Nephron progenitor cell (in vitro differentiated cells): ENCODE data around the gene STRA6.

ENCODE experiments used
- DNase-seq: peaks from one replicate; pipeline ENCODE4 v3.0.0; 2021
- H3K27ac Mint-ChIP-seq: 2 replicates; pipeline ENCODE4 v1.8.0; 2021; ENCODE audit warnings: mild to moderate bottlenecking, moderate library complexity, mixed read lengths
- H3K27me3 Mint-ChIP-seq: 2 replicates; pipeline ENCODE4 v1.8.0; 2021; ENCODE audit warnings: mild to moderate bottlenecking, low read depth, mixed read lengths; ENCODE audit not compliant: poor library complexity
- H3K36me3 Mint-ChIP-seq: 2 replicates; pipeline ENCODE4 v1.8.0; 2021; ENCODE audit warnings: low read depth, mixed read lengths
- H3K4me1 Mint-ChIP-seq: 2 replicates; pipeline ENCODE4 v1.8.0; 2021; ENCODE audit warnings: mixed read lengths
- H3K4me3 Mint-ChIP-seq: 2 replicates; pipeline ENCODE4 v1.8.0; 2021; ENCODE audit warnings: mild to moderate bottlenecking, moderate library complexity, mixed read lengths
- H3K9me3 Mint-ChIP-seq: 2 replicates; pipeline ENCODE4 v1.8.0; 2021; ENCODE audit warnings: mild to moderate bottlenecking, moderate library complexity, mixed read lengths
- CTCF ChIP-seq: fragments of 200-600 bp; sonication (generic); IDR thresholded peaks from 2 replicates; pipeline ENCODE4 v1.5.0; 2021; ENCODE audit warnings: antibody characterized with exemption

The STRA6 gene

DNA sequence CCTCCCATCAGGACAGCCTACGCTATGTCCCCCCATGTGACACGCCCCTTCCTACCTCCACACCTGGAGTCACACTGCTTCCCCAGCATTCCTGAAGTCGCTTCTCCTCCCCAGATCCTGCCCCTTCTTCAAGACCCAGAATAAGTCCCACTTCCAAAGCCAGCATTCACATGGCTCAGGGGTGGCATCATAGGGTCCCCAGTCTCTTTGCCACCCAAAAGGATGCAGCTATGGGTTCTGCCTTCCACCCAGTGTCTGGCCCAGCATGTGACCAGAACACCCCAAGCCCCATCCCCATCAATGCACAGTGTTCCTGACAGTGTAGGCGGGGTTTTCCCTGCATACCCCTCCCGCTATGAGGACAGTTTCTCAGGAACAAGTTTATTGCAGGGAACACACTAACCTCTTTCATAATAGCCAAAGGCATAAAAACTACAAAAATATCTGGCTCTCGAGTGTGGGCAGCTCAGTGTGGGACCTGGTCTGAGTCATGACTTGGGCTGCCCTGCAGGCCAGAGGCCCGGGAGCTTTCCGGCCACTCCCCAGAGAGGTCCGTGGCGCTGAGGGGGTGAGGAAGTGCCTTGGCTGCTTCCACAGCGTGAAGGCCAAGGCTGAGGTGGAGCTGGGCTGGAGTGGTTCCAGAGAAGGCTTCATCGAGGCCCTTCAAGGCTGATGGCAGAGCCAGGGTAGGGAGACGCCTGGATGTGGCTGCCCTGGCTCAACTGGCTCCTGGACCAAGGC, 23.3 kb downstream of the STRA6 start:
- peaks cover 50% of the 10 kb centered on the region for H3K4me1 Mint-ChIP-seq
- no peak for DNase-seq
- peaks cover 7% of the 10 kb centered on the region for H3K36me3 Mint-ChIP-seq
- peaks cover 2% of the 10 kb centered on the region for H3K27me3 Mint-ChIP-seq
- no peaks in the 10 kb centered on the region for H3K9me3 Mint-ChIP-seq
- TF ChIP-seq CTCF = no peak
- no peak overlapping the region for H3K4me3 Mint-ChIP-seq
- peak overlapping the region; percentile 41 for H3K27ac Mint-ChIP-seq

DNA sequence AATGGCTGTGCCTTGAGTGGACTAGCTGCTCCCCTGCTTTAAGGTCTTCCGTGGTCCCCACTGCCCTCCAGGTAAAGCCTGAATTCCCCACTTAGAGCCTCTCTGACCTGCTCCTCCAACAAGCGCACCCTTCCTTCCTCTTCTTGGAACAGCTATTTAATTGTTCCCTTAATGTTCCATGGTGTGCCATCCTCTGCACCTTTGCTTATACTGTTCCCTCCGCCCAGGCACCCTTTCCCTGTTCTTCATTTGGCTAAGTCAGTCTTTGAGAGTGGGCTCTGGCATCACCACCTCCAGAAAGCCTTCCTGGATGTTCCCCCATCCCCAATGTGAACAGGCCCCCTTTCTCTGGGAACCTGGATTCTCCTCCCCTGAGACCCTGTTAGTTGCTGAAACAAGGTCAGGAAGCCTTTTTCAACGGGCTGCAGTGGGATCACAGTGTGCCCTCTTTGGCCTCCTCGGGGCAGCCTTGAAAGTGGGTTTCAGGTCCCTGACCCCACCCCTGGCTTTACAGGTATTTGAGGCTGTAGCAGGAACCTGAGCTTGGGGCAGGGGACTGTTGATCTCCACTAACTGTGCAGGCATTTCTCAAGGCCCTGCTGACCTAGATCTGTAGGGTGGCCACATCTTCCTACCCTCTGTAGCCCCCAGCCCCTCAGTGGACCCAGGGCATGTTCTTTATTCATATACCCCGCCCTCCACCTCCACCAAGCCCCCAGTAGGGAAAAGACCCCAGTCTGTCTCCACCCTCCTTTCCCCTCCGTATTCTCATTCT, 24.1 kb downstream of the STRA6 start:
- no peak for TF ChIP-seq CTCF
- H3K27me3 Mint-ChIP-seq = peaks cover 3% of the 10 kb centered on the region
- peak overlapping the region; percentile 41 for H3K27ac Mint-ChIP-seq
- no peak overlapping the region for H3K4me3 Mint-ChIP-seq
- H3K36me3 Mint-ChIP-seq = peaks cover 7% of the 10 kb centered on the region
- H3K9me3 Mint-ChIP-seq = no peaks in the 10 kb centered on the region
- peaks cover 58% of the 10 kb centered on the region for H3K4me1 Mint-ChIP-seq
- DNase-seq = no peak

DNA sequence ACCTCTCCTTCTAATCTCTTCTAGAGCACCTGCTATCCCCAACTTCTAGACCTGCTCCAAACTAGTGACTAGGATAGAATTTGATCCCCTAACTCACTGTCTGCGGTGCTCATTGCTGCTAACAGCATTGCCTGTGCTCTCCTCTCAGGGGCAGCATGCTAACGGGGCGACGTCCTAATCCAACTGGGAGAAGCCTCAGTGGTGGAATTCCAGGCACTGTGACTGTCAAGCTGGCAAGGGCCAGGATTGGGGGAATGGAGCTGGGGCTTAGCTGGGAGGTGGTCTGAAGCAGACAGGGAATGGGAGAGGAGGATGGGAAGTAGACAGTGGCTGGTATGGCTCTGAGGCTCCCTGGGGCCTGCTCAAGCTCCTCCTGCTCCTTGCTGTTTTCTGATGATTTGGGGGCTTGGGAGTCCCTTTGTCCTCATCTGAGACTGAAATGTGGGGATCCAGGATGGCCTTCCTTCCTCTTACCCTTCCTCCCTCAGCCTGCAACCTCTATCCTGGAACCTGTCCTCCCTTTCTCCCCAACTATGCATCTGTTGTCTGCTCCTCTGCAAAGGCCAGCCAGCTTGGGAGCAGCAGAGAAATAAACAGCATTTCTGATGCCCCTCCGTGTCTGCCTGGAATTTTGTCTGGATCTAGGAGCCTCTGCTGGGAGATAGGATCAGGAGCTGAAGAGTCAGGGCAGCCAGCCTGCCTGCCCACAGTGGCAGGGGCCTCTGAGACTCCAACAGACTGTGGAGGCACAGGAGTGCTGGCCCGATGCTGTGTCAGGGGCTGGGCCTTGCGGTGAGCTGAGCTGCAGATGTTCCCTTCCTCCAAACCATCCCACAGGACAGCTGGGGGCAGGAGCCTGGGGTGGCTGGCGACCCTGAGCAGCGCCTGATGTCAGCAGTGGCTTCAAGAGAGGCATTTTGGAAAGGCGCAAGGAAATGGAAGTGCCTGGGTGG, 26.0 kb downstream of the STRA6 start:
- peaks cover 6% of the 10 kb centered on the region for H3K27me3 Mint-ChIP-seq
- H3K36me3 Mint-ChIP-seq = no peaks in the 10 kb centered on the region
- H3K9me3 Mint-ChIP-seq = no peaks in the 10 kb centered on the region
- H3K4me1 Mint-ChIP-seq = peaks cover 77% of the 10 kb centered on the region
- H3K27ac Mint-ChIP-seq = peak overlapping the region; percentile 73
- H3K4me3 Mint-ChIP-seq = peak overlapping the region; percentile 3
- no peak for DNase-seq
- TF ChIP-seq CTCF = no peak

DNA sequence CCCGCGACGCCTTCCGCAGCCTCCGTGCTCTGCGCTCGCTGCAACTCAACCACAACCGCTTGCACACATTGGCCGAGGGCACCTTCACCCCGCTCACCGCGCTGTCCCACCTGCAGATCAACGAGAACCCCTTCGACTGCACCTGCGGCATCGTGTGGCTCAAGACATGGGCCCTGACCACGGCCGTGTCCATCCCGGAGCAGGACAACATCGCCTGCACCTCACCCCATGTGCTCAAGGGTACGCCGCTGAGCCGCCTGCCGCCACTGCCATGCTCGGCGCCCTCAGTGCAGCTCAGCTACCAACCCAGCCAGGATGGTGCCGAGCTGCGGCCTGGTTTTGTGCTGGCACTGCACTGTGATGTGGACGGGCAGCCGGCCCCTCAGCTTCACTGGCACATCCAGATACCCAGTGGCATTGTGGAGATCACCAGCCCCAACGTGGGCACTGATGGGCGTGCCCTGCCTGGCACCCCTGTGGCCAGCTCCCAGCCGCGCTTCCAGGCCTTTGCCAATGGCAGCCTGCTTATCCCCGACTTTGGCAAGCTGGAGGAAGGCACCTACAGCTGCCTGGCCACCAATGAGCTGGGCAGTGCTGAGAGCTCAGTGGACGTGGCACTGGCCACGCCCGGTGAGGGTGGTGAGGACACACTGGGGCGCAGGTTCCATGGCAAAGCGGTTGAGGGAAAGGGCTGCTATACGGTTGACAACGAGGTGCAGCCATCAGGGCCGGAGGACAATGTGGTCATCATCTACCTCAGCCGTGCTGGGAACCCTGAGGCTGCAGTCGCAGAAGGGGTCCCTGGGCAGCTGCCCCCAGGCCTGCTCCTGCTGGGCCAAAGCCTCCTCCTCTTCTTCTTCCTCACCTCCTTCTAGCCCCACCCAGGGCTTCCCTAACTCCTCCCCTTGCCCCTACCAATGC, 27.1 kb downstream of the STRA6 start:
- H3K27me3 Mint-ChIP-seq = peaks cover 6% of the 10 kb centered on the region
- no peaks in the 10 kb centered on the region for H3K9me3 Mint-ChIP-seq
- TF ChIP-seq CTCF = no peak
- no peak for DNase-seq
- no peaks in the 10 kb centered on the region for H3K36me3 Mint-ChIP-seq
- peak overlapping the region; percentile 42 for H3K27ac Mint-ChIP-seq
- peaks cover 86% of the 10 kb centered on the region for H3K4me1 Mint-ChIP-seq
- H3K4me3 Mint-ChIP-seq = peak overlapping the region; percentile 66

DNA sequence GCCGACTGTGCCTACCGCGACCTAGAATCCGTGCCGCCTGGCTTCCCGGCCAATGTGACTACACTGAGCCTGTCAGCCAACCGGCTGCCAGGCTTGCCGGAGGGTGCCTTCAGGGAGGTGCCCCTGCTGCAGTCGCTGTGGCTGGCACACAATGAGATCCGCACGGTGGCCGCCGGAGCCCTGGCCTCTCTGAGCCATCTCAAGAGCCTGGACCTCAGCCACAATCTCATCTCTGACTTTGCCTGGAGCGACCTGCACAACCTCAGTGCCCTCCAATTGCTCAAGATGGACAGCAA, 27.7 kb downstream of the STRA6 start:
- no peaks in the 10 kb centered on the region for H3K9me3 Mint-ChIP-seq
- no peak overlapping the region for H3K4me3 Mint-ChIP-seq
- peak overlapping the region; percentile 25 for H3K27ac Mint-ChIP-seq
- peaks cover 8% of the 10 kb centered on the region for H3K27me3 Mint-ChIP-seq
- peaks cover 92% of the 10 kb centered on the region for H3K4me1 Mint-ChIP-seq
- TF ChIP-seq CTCF = no peak
- DNase-seq = no peak
- no peaks in the 10 kb centered on the region for H3K36me3 Mint-ChIP-seq
